Gastroesophageal sphincter (tissue), 4 donors: ENCODE measurements around the gene STON2. TPM values are rescaled to one million over a fixed set of nuclear protein-coding genes. Genes with fewer than 3 reads are reported as not detected.

Experiments
- ATAC-seq: fragments of 150-250 bp; one replicate; pipeline ENCODE4 v1.9.1; 2016; ENCODE audit warnings: mild to moderate bottlenecking, moderate library complexity
- H3K27ac ChIP-seq, 4 donors: fragments of 200-600 bp; sonication (generic) in 3 of 4; 1 replicate in 3 of 4; 2 replicates in 1 of 4; pipeline ENCODE4 v1.5.1; 2016 to 2019
- H3K27me3 ChIP-seq: fragments of 200-600 bp; sonication (generic); one replicate; pipeline ENCODE4 v1.5.1; 2019
- H3K36me3 ChIP-seq, 2 donors: fragments of 200-600 bp; sonication (generic); one replicate each; pipeline ENCODE4 v1.5.1; 2019; ENCODE audit warnings: control low read depth in 1 of 2
- H3K4me1 ChIP-seq, 3 donors: fragments of 200-600 bp; sonication (generic); 1 replicate in 2 of 3; 2 replicates in 1 of 3; pipeline ENCODE4 v1.5.1; 2016 to 2019; ENCODE audit warnings: control low read depth in 2 of 3
- H3K4me3 ChIP-seq, 2 donors: fragments of 200-600 bp; sonication (generic); one replicate each; pipeline ENCODE4 v1.5.1; 2019; ENCODE audit warnings: mild to moderate bottlenecking in 1 of 2, moderate library complexity in 1 of 2
- H3K9me3 ChIP-seq, 3 donors: fragments of 200-600 bp; sonication (generic); one replicate each; pipeline ENCODE4 v1.5.1; 2017 to 2019; ENCODE audit warnings: control low read depth in 2 of 3
- CTCF ChIP-seq, 4 experiments: fragments of 200-600 bp in 2 of 4; fragments of 450-650 bp in 2 of 4; sonication (generic) in 1 of 4; IDR thresholded peaks; one replicate each; pipeline ENCODE4 v1.5.1; 2017 to 2019; ENCODE audit warnings: antibody characterized with exemption in 4 of 4, mild to moderate bottlenecking in 2 of 4, moderate library complexity in 2 of 4
- EP300 ChIP-seq: sonication (generic); formaldehyde crosslinking; IDR thresholded peaks from one replicate; pipeline ENCODE4 v1.6.1; 2017; ENCODE audit warnings: antibody characterized with exemption, mild to moderate bottlenecking
- POLR2A ChIP-seq, 2 donors: fragments of 450-650 bp; IDR thresholded peaks; one replicate each; pipeline ENCODE4 v1.6.1; 2017; ENCODE audit warnings: antibody characterized with exemption in 2 of 2, mild to moderate bottlenecking in 2 of 2, moderate library complexity in 1 of 2
- POLR2AphosphoS5 ChIP-seq: sonication (generic); formaldehyde crosslinking; IDR thresholded peaks from one replicate; pipeline ENCODE4 v1.6.1; 2017; ENCODE audit warnings: antibody characterized with exemption
- WGBS, 2 donors: methylation state at CpG; one replicate each; pipeline ENCODE4 v1.1.5; 2018; ENCODE audit warnings: low coverage in 1 of 2; 5-methylcytosine and 5-hydroxymethylcytosine counted together
- total RNA-seq, 4 donors: library from RNA; depleted of rRNA; stranded (reverse); fragments of >200 nt; gene quantifications; one replicate each; pipeline ENCODE4 v1.1.0, GENCODE V29; 2016

The STON2 gene
- total RNA-seq, 4 donors from 2014 or later = 2.8 to 11.6 (median 11.5) TPM

DNA sequence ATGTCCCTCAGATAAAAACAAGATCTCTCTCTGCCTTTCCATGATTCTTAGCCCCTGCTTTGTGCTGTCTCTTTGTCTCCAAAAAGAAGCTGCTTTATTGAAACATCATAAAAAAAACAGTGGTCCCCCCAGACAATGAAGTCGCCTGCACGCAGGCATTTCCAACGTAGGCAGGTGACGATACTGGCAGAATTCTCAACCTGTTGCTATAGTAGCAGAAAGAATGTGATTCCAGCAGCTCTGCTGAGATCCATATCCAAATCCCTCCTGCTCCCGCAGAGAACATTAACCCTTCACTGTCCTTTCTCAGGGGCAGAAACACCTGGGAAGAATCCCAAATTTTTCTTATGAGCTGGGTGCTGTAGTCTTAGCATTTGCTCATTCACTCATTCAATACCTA, 84.8 kb downstream of the STON2 start:
- no peak for TF ChIP-seq CTCF (IDR thresholded peaks at IDR 0.05)
- TF ChIP-seq EP300 = no peak
- no peak for TF ChIP-seq POLR2A (IDR thresholded peaks at IDR 0.05)
- no peak for TF ChIP-seq POLR2AphosphoS5
- Histone ChIP-seq H3K4me3 (no peak overlapping the region), H3K27me3 (no peaks in the 10 kb centered on the region), H3K27ac (no peak overlapping the region), H3K9me3 (no peaks in the 10 kb centered on the region), H3K36me3 (no peaks in the 10 kb centered on the region), H3K4me1 (no peaks in the 10 kb centered on the region)
- 8 to 21% methylated on average over 5 of the region's 5 CpGs for WGBS, 2 donors
- ATAC-seq = no peak

- H3K27ac ChIP-seq = no peak overlapping the region
- no peak for ATAC-seq
- TF ChIP-seq POLR2A (IDR thresholded peaks at IDR 0.05) (no peak), CTCF (IDR thresholded peaks at IDR 0.05) (no peak), EP300 (no peak), POLR2AphosphoS5 (no peak)
Measured at GRCh38 chr14:81314443-81315175, 85.5 kb downstream of the STON2 start.

GRCh38 chr14:81313775-81314429, 86.2 kb downstream of the STON2 start:
- no peaks in the 10 kb centered on the region for H3K36me3 ChIP-seq
- H3K4me3 ChIP-seq = no peak overlapping the region
- no peaks in the 10 kb centered on the region for H3K9me3 ChIP-seq
- no peaks in the 10 kb centered on the region for H3K4me1 ChIP-seq
- H3K27me3 ChIP-seq = no peaks in the 10 kb centered on the region
- no peak for TF ChIP-seq CTCF (IDR thresholded peaks at IDR 0.05)
- no peak for TF ChIP-seq POLR2AphosphoS5
- TF ChIP-seq POLR2A (IDR thresholded peaks at IDR 0.05) = no peak
- no peak for TF ChIP-seq EP300
- no peak for ATAC-seq
- WGBS, 2 donors = 60 to 86% methylated on average over 1 to 2 of the region's 3 CpGs
- no peak overlapping the region for H3K27ac ChIP-seq

More at GRCh38 chr14:81314443-81315175, 85.5 kb downstream of the STON2 start:
- H3K27me3 ChIP-seq = no peaks in the 10 kb centered on the region
- no peaks in the 10 kb centered on the region for H3K9me3 ChIP-seq
- H3K4me3 ChIP-seq = no peak overlapping the region
- WGBS, 2 donors = 85 to 100% methylated on average over 2 to 4 of the region's 4 CpGs
- no peaks in the 10 kb centered on the region for H3K4me1 ChIP-seq
- no peaks in the 10 kb centered on the region for H3K36me3 ChIP-seq

DNA sequence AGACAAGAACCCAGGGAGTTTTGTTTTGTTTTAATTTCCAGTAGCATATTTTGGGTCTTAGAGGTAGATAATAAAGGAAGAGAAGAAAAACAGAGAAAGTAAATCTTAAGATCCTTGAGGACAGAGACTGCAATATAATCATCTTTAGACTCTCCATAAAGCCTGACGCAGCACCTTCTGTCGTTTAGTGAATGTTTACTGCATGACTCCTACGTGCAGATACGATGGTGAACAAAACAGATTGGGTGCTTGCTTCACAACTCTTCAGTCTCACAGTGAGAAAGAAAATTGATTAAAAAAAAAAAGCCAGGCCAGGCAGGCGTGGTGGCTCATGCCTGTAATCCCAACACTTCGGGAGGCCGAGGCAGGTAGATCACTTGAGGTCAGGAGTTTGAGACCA, 86.9 kb downstream of the STON2 start:
- Histone ChIP-seq H3K9me3 (no peaks in the 10 kb centered on the region), H3K4me1 (no peaks in the 10 kb centered on the region), H3K4me3 (no peak overlapping the region), H3K27me3 (peaks cover 2% of the 10 kb centered on the region), H3K27ac (no peak overlapping the region), H3K36me3 (no peaks in the 10 kb centered on the region)
- TF ChIP-seq EP300 = no peak
- ATAC-seq = no peak
- WGBS, 2 donors = 78% methylated on average over 6 to 7 of the region's 7 CpGs

- TF ChIP-seq POLR2AphosphoS5 (no peak), CTCF (IDR thresholded peaks at IDR 0.05) (no peak), EP300 (no peak), POLR2A (IDR thresholded peaks at IDR 0.05) (no peak)
- H3K4me3 ChIP-seq = no peak overlapping the region
- 84 to 85% methylated on average over 3 of the region's 3 CpGs for WGBS, 2 donors
- H3K4me1 ChIP-seq = no peaks in the 10 kb centered on the region
- peaks cover 6% of the 10 kb centered on the region for H3K27me3 ChIP-seq
- no peaks in the 10 kb centered on the region for H3K9me3 ChIP-seq
- no peaks in the 10 kb centered on the region for H3K36me3 ChIP-seq
- no peak overlapping the region for H3K27ac ChIP-seq
- no peak for ATAC-seq
Measured at GRCh38 chr14:81312289-81312876, 87.7 kb downstream of the STON2 start.
